ENCODE data around the gene ASB9.
A peak's percentile ranks its signal among the peaks of the same experiment; 100 is the strongest.

- no peak for TF ChIP-seq CTCF (IDR thresholded peaks at IDR 0.05)
- peak; percentile 11 to 42 (median 32) for TF ChIP-seq POLR2A (IDR thresholded peaks at IDR 0.05)
These were observed at the start of gene ASB9 for GRCh38 chrX:15269618-15270521.
